CD14-positive monocyte (primary cell): Measurements from ENCODE around the gene NPAS2. TPM values are rescaled to one million over a fixed set of nuclear protein-coding genes. Genes with fewer than 3 reads are reported as not detected.

Source experiments
- DNase-seq, 3 donors: peaks; one replicate each; pipeline ENCODE4 v3.0.0-alpha.2; 2011 to 2022
- H2AFZ ChIP-seq: 2 replicates; pipeline ENCODE4 v1.6.0; 2012; ENCODE audit warnings: mild to moderate bottlenecking, low read depth, low read length, inconsistent platforms; ENCODE audit not compliant: insufficient read depth, poor library complexity, severe bottlenecking
- H3K27ac ChIP-seq, 2 donors: 1 replicate in 1 of 2; 2 replicates in 1 of 2; pipeline ENCODE4 v1.5.1; 2012 to 2013; ENCODE audit warnings: low read length in 2 of 2, control low read depth in 1 of 2, inconsistent platforms in 1 of 2, low read depth in 1 of 2, mild to moderate bottlenecking in 1 of 2
- H3K27me3 ChIP-seq, 2 donors: one replicate each; pipeline versions ENCODE4 v1.6.0 to v1.6.1; 2011 to 2013; ENCODE audit warnings: low read length in 2 of 2; ENCODE audit not compliant: control insufficient read depth in 2 of 2, insufficient read depth in 2 of 2
- H3K36me3 ChIP-seq, 2 donors: replicated peaks in 1 of 2; 1 replicate in 1 of 2; 2 replicates in 1 of 2; pipeline versions ENCODE4 v1.5.1 to v1.6.1; 2012 to 2013; ENCODE audit warnings: low read length in 2 of 2, control low read depth in 1 of 2, inconsistent platforms in 1 of 2, mild to moderate bottlenecking in 1 of 2; ENCODE audit not compliant: insufficient read depth in 2 of 2, control insufficient read depth in 1 of 2
- H3K4me1 ChIP-seq, 2 donors: 1 replicate in 1 of 2; 2 replicates in 1 of 2; pipeline versions ENCODE4 v1.5.1 to v1.6.1; 2012 to 2013; ENCODE audit warnings: low read length in 2 of 2, control low read depth in 1 of 2, inconsistent platforms in 1 of 2, mild to moderate bottlenecking in 1 of 2, moderate library complexity in 1 of 2; ENCODE audit not compliant: insufficient read depth in 2 of 2, control insufficient read depth in 1 of 2
- H3K4me2 ChIP-seq: replicated peaks from 2 replicates; pipeline ENCODE3; 2012; ENCODE audit warnings: low read length, moderate library complexity, mild to moderate bottlenecking; ENCODE audit not compliant: poor library complexity, severe bottlenecking; ENCODE audit errors: extremely low read depth
- H3K4me3 ChIP-seq, 3 experiments: fragments of 200-600 bp in 1 of 3; sonication (generic) in 1 of 3; replicated peaks in 1 of 3; 1 replicate in 2 of 3; 2 replicates in 1 of 3; pipeline ENCODE4 v1.5.1; 2011 to 2013; ENCODE audit warnings: low read length in 3 of 3, mild to moderate bottlenecking in 3 of 3, control low read depth in 2 of 3, low read depth in 2 of 3, inconsistent platforms in 1 of 3, moderate library complexity in 1 of 3
- H3K79me2 ChIP-seq: 2 replicates; pipeline ENCODE4 v1.6.0; 2012; ENCODE audit warnings: mild to moderate bottlenecking, control low read depth, inconsistent platforms, low read length, moderate library complexity; ENCODE audit not compliant: insufficient read depth
- H3K9ac ChIP-seq: 2 replicates; pipeline ENCODE4 v1.6.0; 2017; ENCODE audit warnings: low read length, mild to moderate bottlenecking; ENCODE audit not compliant: insufficient read depth, poor library complexity, severe bottlenecking
- H3K9me3 ChIP-seq, 2 donors: replicated peaks in 1 of 2; 1 replicate in 1 of 2; 2 replicates in 1 of 2; pipeline versions ENCODE4 v1.5.1 to v1.6.1; 2012 to 2013; ENCODE audit warnings: low read length in 2 of 2, control low read depth in 1 of 2; ENCODE audit not compliant: control insufficient read depth in 1 of 2, insufficient read depth in 1 of 2
- H4K20me1 ChIP-seq: 2 replicates; pipeline ENCODE4 v1.6.0; 2012; ENCODE audit warnings: mild to moderate bottlenecking, low read length, control low read depth, moderate library complexity; ENCODE audit not compliant: insufficient read depth
- H3K27ac Mint-ChIP-seq, 7 donors: one replicate each; pipeline ENCODE4 v1.8.0; 2020; ENCODE audit warnings: mild to moderate bottlenecking in 7 of 7, mixed read lengths in 7 of 7, moderate library complexity in 6 of 7, inconsistent platforms in 2 of 7
- H3K27me3 Mint-ChIP-seq, 3 donors: one replicate each; pipeline ENCODE4 v1.8.0; 2021 to 2022; ENCODE audit warnings: low read depth in 3 of 3, mild to moderate bottlenecking in 3 of 3, mixed read lengths in 3 of 3, moderate library complexity in 3 of 3, inconsistent platforms in 1 of 3
- H3K36me3 Mint-ChIP-seq, 2 donors: one replicate each; pipeline ENCODE4 v1.8.0; 2020; ENCODE audit warnings: mixed read lengths in 2 of 2, inconsistent platforms in 1 of 2, mild to moderate bottlenecking in 1 of 2
- H3K4me1 Mint-ChIP-seq: one replicate; pipeline ENCODE4 v1.8.0; 2020; ENCODE audit warnings: mild to moderate bottlenecking, mixed read lengths
- H3K4me3 Mint-ChIP-seq, 2 donors: one replicate each; pipeline ENCODE4 v1.8.0; 2020; ENCODE audit warnings: mild to moderate bottlenecking in 2 of 2, mixed read lengths in 2 of 2, moderate library complexity in 1 of 2
- H3K9me3 Mint-ChIP-seq, 7 donors: one replicate each; pipeline ENCODE4 v1.8.0; 2020 to 2022; ENCODE audit warnings: mixed read lengths in 7 of 7, mild to moderate bottlenecking in 6 of 7, moderate library complexity in 6 of 7, inconsistent platforms in 2 of 7
- WGBS: methylation state at CpG from one replicate; pipeline ENCODE4 v1.1.5; 2013; ENCODE audit warnings: missing lambda C conversion rate; ENCODE audit not compliant: insufficient coverage; 5-methylcytosine and 5-hydroxymethylcytosine counted together
- intact Hi-C, 2 donors: fragments of 100-400 bp; cut with micrococcal nuclease; formaldehyde crosslinking; loops; one replicate each; pipeline versions ENCODE4 v1.15.0 to v1.15.1; 2023
- polyA plus RNA-seq, 3 donors: library from polyadenylated mRNA; depleted of rRNA in 1 of 3; unstranded in 2 of 3; stranded (reverse) in 1 of 3; fragments of 300-500 nt in 2 of 3; fragments of >200 nt in 1 of 3; fragmentation: Illumina TruSeq in 2 of 3; gene quantifications; 1 replicate in 2 of 3; 2 replicates in 1 of 3; pipeline ENCODE4 v1.2.3, GENCODE V29; 2012 to 2021
- TF ChIP-seq, protein P1 (sequence below): fragments of 200-600 bp; IDR thresholded peaks from one replicate; pipeline ENCODE4 v1.8.0; 2022; ENCODE audit warnings: antibody characterized with exemption, mild to moderate bottlenecking

NPAS2 gene
- polyA plus RNA-seq, 3 donors: not detected

GRCh38 chr2:100995309-100996075 lies 175.6 kb downstream of the NPAS2 start:
- Histone ChIP-seq H3K36me3 (no peaks in the 10 kb centered on the region), H3K9ac (no peak overlapping the region), H3K4me2 (no peak overlapping the region), H4K20me1 (no peaks in the 10 kb centered on the region), H3K27ac (no peak overlapping the region), H3K27me3 (no peaks in the 10 kb centered on the region), H3K4me3 (no peak overlapping the region), H3K79me2 (no peaks in the 10 kb centered on the region), H2AFZ (no peak overlapping the region), H3K4me1 (peaks cover 0 to 5% of the 10 kb centered on the region in 2 donors), H3K9me3 (no peaks in the 10 kb centered on the region)
- no peak for DNase-seq
- intact Hi-C loops: no loop called here
- peaks cover 3 to 9% (median 8%) of the 10 kb centered on the region in 3 donors for H3K27me3 Mint-ChIP-seq
- H3K36me3 Mint-ChIP-seq: no peaks in the 10 kb centered on the region
- TF ChIP-seq, protein P1, sequence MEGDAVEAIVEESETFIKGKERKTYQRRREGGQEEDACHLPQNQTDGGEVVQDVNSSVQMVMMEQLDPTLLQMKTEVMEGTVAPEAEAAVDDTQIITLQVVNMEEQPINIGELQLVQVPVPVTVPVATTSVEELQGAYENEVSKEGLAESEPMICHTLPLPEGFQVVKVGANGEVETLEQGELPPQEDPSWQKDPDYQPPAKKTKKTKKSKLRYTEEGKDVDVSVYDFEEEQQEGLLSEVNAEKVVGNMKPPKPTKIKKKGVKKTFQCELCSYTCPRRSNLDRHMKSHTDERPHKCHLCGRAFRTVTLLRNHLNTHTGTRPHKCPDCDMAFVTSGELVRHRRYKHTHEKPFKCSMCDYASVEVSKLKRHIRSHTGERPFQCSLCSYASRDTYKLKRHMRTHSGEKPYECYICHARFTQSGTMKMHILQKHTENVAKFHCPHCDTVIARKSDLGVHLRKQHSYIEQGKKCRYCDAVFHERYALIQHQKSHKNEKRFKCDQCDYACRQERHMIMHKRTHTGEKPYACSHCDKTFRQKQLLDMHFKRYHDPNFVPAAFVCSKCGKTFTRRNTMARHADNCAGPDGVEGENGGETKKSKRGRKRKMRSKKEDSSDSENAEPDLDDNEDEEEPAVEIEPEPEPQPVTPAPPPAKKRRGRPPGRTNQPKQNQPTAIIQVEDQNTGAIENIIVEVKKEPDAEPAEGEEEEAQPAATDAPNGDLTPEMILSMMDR: no peak
- H3K27ac Mint-ChIP-seq: peak overlapping the region in 1 of 7 donors; percentile 69
- peaks cover 7% of the 10 kb centered on the region for H3K4me1 Mint-ChIP-seq
- H3K9me3 Mint-ChIP-seq: no peaks in the 10 kb centered on the region
- H3K4me3 Mint-ChIP-seq: no peak overlapping the region
- 94% methylated on average over 24 of the region's 28 CpGs for WGBS

DNA sequence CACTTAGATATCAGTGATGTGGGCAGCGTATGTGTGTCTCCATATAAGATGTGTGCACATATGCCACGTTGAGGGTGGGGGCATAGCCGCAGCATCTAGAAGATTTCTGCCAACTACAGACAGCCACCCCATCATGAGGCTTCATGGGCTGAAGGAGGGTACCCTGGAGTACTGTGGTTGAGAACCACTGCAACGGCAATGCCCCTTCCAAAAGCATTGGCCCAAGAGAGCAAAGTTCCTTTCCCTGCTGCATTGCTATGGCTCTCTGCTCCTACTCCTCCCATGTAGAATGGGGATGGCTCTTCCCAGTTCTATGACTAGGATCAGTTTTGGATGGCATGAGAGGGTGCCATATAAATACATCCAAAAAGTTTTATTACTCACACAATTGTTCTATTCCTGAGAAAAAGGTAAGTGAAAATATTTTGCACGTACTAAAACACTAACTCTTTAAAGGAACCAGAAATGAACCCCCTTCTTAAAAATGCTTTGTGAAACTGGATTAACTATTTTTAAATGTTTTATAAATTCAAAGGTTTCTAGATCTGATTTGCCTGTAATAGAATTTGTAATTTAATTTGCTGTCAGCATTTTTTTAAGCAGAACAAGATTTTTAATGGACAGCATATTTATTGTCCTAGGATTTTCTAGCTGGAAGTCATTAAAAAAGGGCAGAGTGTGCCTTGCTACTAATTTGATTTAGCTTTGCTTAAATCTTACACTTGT lies 177.7 kb downstream of the NPAS2 start:
- H3K4me2 ChIP-seq: no peak overlapping the region
- H4K20me1 ChIP-seq: peaks cover under 1% of the 10 kb centered on the region
- Mint-ChIP-seq H3K27me3 (peaks cover 4 to 9% (median 8%) of the 10 kb centered on the region in 3 donors), H3K27ac (no peak overlapping the region), H3K4me1 (peaks cover 8% of the 10 kb centered on the region), H3K36me3 (no peaks in the 10 kb centered on the region), H3K9me3 (peaks cover 0 to 2% (median 0%) of the 10 kb centered on the region in 7 donors), H3K4me3 (no peak overlapping the region)
- H3K9me3 ChIP-seq: no peaks in the 10 kb centered on the region
- no peaks in the 10 kb centered on the region for H3K36me3 ChIP-seq
- H3K27ac ChIP-seq: no peak overlapping the region
- H2AFZ ChIP-seq: no peak overlapping the region
- no peak overlapping the region for H3K9ac ChIP-seq
- H3K79me2 ChIP-seq: peaks cover 6% of the 10 kb centered on the region
- H3K27me3 ChIP-seq: no peaks in the 10 kb centered on the region
- intact Hi-C loops: no loop called here
- H3K4me1 ChIP-seq: peaks cover 6 to 9% of the 10 kb centered on the region in 2 donors
- no CpG with 5 or more reads among the region's 5 CpGs for WGBS
- no peak for DNase-seq
- H3K4me3 ChIP-seq: no peak overlapping the region
- TF ChIP-seq, protein P1: no peak
